H1 (cell line): ENCODE data around the gene EPS8. TPM values are rescaled to one million over a fixed set of nuclear protein-coding genes. Genes with fewer than 3 reads are reported as not detected.

ENCODE experiments used
- CTCF ChIA-PET: fragments of 300-600 bp; sonication (Branson Sonifier 250); formaldehyde crosslinking; loops from one replicate; lab custom pipeline; 2021; ENCODE audit not compliant: partially characterized antibody; lab: Charles Lee
- POLR2A ChIA-PET: fragments of 300-600 bp; sonication (Branson Sonifier 250); formaldehyde crosslinking; loops from one replicate; lab custom pipeline; 2021; ENCODE audit warnings: inconsistent platforms; ENCODE audit not compliant: partially characterized antibody; lab: Charles Lee
- DNase-seq, 2 experiments: peaks; one replicate each; pipeline versions ENCODE4 v3.0.0 to v3.0.0-alpha.2; 2010 to 2022; ENCODE audit warnings: low spot score in 2 of 2, low read depth in 1 of 2, mixed read lengths in 1 of 2
- FAIRE-seq: peaks from 2 replicates; lab custom pipeline; 2011; peaks lifted over from hg19 to GRCh38; lab: Jason Lieb, UNC
- H2AFZ ChIP-seq: 2 replicates; pipeline ENCODE4 v1.8.1; 2012; ENCODE audit warnings: low read length, inconsistent platforms
- H2AK5ac ChIP-seq: 2 replicates; pipeline ENCODE4 v1.6.1; 2013; ENCODE audit warnings: low read depth, low read length
- H2BK120ac ChIP-seq: replicated peaks from 2 replicates; pipeline ENCODE3; 2013; ENCODE audit warnings: low read depth, low read length, inconsistent platforms
- H2BK12ac ChIP-seq: 2 replicates; pipeline ENCODE4 v1.6.1; 2013; ENCODE audit warnings: low read depth, low read length
- H2BK15ac ChIP-seq: 2 replicates; pipeline ENCODE4 v1.6.1; 2013; ENCODE audit warnings: low read length
- H2BK20ac ChIP-seq: 2 replicates; pipeline ENCODE4 v1.6.1; 2013; ENCODE audit warnings: low read length
- H2BK5ac ChIP-seq: 2 replicates; pipeline ENCODE4 v1.6.1; 2013; ENCODE audit warnings: low read depth, low read length
- H3K14ac ChIP-seq: 2 replicates; pipeline ENCODE4 v1.6.1; 2013; ENCODE audit warnings: inconsistent platforms; ENCODE audit not compliant: insufficient read length
- H3K18ac ChIP-seq: 2 replicates; pipeline ENCODE4 v1.6.1; 2013; ENCODE audit warnings: low read length; ENCODE audit errors: extremely low read depth
- H3K23ac ChIP-seq: 2 replicates; pipeline ENCODE4 v1.6.1; 2013; ENCODE audit warnings: inconsistent platforms; ENCODE audit not compliant: insufficient read length
- H3K23me2 ChIP-seq: 2 replicates; pipeline ENCODE4 v1.6.1; 2013; ENCODE audit warnings: low read depth, low read length
- H3K27ac ChIP-seq: 2 replicates; pipeline ENCODE4 v1.6.1; 2011; ENCODE audit warnings: low read depth, low read length, inconsistent platforms
- H3K27me3 ChIP-seq, 4 experiments: replicated peaks in 1 of 4; 1 replicate in 1 of 4; 2 replicates in 3 of 4; pipeline versions ENCODE4 v1.6.1 to v1.8.1; 2011 to 2013; ENCODE audit warnings: low read length in 3 of 4, mild to moderate bottlenecking in 3 of 4, inconsistent platforms in 2 of 4, mixed read lengths in 2 of 4, moderate library complexity in 1 of 4; ENCODE audit not compliant: control insufficient read depth in 3 of 4, insufficient read depth in 3 of 4; ENCODE audit errors: extremely low read depth in 1 of 4
- H3K36me3 ChIP-seq, 4 experiments: 2 replicates each; pipeline versions ENCODE4 v1.6.1 to v1.8.1; 2011 to 2013; ENCODE audit warnings: mild to moderate bottlenecking in 4 of 4, low read length in 3 of 4, moderate library complexity in 2 of 4, control low read depth in 1 of 4, inconsistent platforms in 1 of 4; ENCODE audit not compliant: insufficient read depth in 4 of 4, control insufficient read depth in 2 of 4
- H3K4ac ChIP-seq: replicated peaks from 2 replicates; pipeline ENCODE3; 2013; ENCODE audit warnings: low read length, low read depth, mixed read lengths, inconsistent platforms; ENCODE audit not compliant: insufficient read length
- H3K4me1 ChIP-seq, 4 experiments: replicated peaks in 1 of 4; 1 replicate in 1 of 4; 2 replicates in 3 of 4; pipeline versions ENCODE4 v1.6.1 to v1.8.1; 2011 to 2013; ENCODE audit warnings: low read length in 3 of 4, inconsistent platforms in 2 of 4, mixed read lengths in 1 of 4; ENCODE audit not compliant: insufficient read depth in 4 of 4, control insufficient read depth in 3 of 4
- H3K4me2 ChIP-seq, 2 experiments: 2 replicates each; pipeline versions ENCODE4 v1.6.1 to v1.8.1; 2011 to 2013; ENCODE audit warnings: low read depth in 2 of 2, low read length in 2 of 2, control low read depth in 1 of 2, inconsistent platforms in 1 of 2, mild to moderate bottlenecking in 1 of 2; ENCODE audit not compliant: insufficient read depth in 1 of 2
- H3K4me3 ChIP-seq, 4 experiments: fragments of 200-600, 300-600 bp in 1 of 4; sonication (generic), shearing (Covaris generic), sonication (Bioruptor Twin) in 1 of 4; 2 replicates each; pipeline versions ENCODE4 v1.5.1 to v1.8.1; 2011 to 2016; ENCODE audit warnings: low read length in 4 of 4, low read depth in 3 of 4, control low read depth in 2 of 4, inconsistent platforms in 2 of 4, mild to moderate bottlenecking in 2 of 4, mixed read lengths in 1 of 4, moderate library complexity in 1 of 4; ENCODE audit not compliant: insufficient read depth in 2 of 4; ENCODE audit errors: extremely low read depth in 1 of 4
- H3K56ac ChIP-seq: replicated peaks from 2 replicates; pipeline ENCODE3; 2013; ENCODE audit warnings: low read depth, mild to moderate bottlenecking, mixed read lengths, low read length, inconsistent platforms; ENCODE audit not compliant: insufficient read length
- H3K79me1 ChIP-seq: 2 replicates; pipeline ENCODE4 v1.6.1; 2013; ENCODE audit warnings: low read depth, low read length, control low read depth
- H3K79me2 ChIP-seq, 2 experiments: 2 replicates each; pipeline versions ENCODE4 v1.6.1 to v1.8.1; 2012 to 2013; ENCODE audit warnings: low read length in 2 of 2, mild to moderate bottlenecking in 2 of 2, inconsistent platforms in 1 of 2; ENCODE audit not compliant: insufficient read depth in 2 of 2, control insufficient read depth in 1 of 2
- H3K9ac ChIP-seq, 4 experiments: replicated peaks in 1 of 4; 1 replicate in 1 of 4; 2 replicates in 3 of 4; pipeline versions ENCODE4 v1.6.1 to v1.8.1; 2011 to 2013; ENCODE audit warnings: low read depth in 3 of 4, low read length in 3 of 4, control low read depth in 2 of 4, mild to moderate bottlenecking in 2 of 4, moderate library complexity in 2 of 4, inconsistent platforms in 1 of 4; ENCODE audit errors: extremely low read depth in 1 of 4
- H3K9me3 ChIP-seq, 2 experiments: 2 replicates each; pipeline versions ENCODE4 v1.6.1 to v1.8.1; 2012 to 2013; ENCODE audit warnings: mild to moderate bottlenecking in 2 of 2, moderate library complexity in 2 of 2, control low read depth in 1 of 2, inconsistent platforms in 1 of 2, low read depth in 1 of 2, low read length in 1 of 2, mixed read lengths in 1 of 2; ENCODE audit not compliant: insufficient read depth in 2 of 2
- H4K20me1 ChIP-seq, 2 experiments: replicated peaks in 1 of 2; 2 replicates each; pipeline versions ENCODE3 to v1.8.1; 2011 to 2013; ENCODE audit warnings: inconsistent platforms in 2 of 2, low read length in 2 of 2, mild to moderate bottlenecking in 1 of 2; ENCODE audit not compliant: insufficient read depth in 2 of 2, control insufficient read depth in 1 of 2
- H4K5ac ChIP-seq: 2 replicates; pipeline ENCODE4 v1.6.1; 2013; ENCODE audit warnings: low read length, low read depth, mixed read lengths, inconsistent platforms; ENCODE audit not compliant: insufficient read length
- H4K8ac ChIP-seq: 2 replicates; pipeline ENCODE4 v1.8.0; 2013; ENCODE audit warnings: mild to moderate bottlenecking, moderate library complexity, low read length, inconsistent platforms; ENCODE audit not compliant: insufficient read depth; ENCODE audit errors: extremely low read depth
- H4K91ac ChIP-seq: replicated peaks from 2 replicates; pipeline ENCODE3; 2013; ENCODE audit warnings: low read length, mixed read lengths, inconsistent platforms; ENCODE audit not compliant: insufficient read length
- CBX8 ChIP-seq: fragments of 300-800, 300-1000 bp; sonication (generic); IDR thresholded peaks from 2 replicates; pipeline ENCODE4 v1.7.1; 2016; ENCODE audit warnings: low read depth, low read length, borderline replicate concordance
- CHD2 ChIP-seq: IDR thresholded peaks from 2 replicates; pipeline ENCODE4 v1.6.1; 2012; ENCODE audit warnings: low read length, improper control_type of control experiment
- EP300 ChIP-seq, 2 experiments: IDR thresholded peaks; 1 replicate in 1 of 2; 2 replicates in 1 of 2; pipeline ENCODE4 v1.6.1; 2011 to 2012; ENCODE audit warnings: low read depth in 2 of 2, low read length in 2 of 2, mild to moderate bottlenecking in 2 of 2, borderline replicate concordance in 1 of 2, inconsistent platforms in 1 of 2, moderate library complexity in 1 of 2
- EZH2 ChIP-seq: fragments of 200-600 bp; sonication (generic); IDR thresholded peaks from 2 replicates; pipeline ENCODE4 v1.7.1; 2012; ENCODE audit warnings: low read depth, mild to moderate bottlenecking, moderate library complexity, low read length, inconsistent platforms; ENCODE audit not compliant: severe bottlenecking
- JUND ChIP-seq: IDR thresholded peaks from 2 replicates; pipeline ENCODE4 v1.6.1; 2011; ENCODE audit warnings: mild to moderate bottlenecking, improper control_type of control experiment, low read length
- MAFK ChIP-seq: IDR thresholded peaks from 2 replicates; pipeline ENCODE4 v1.6.1; 2012; ENCODE audit warnings: low read depth, mild to moderate bottlenecking, improper control_type of control experiment, low read length
- NANOG ChIP-seq: IDR thresholded peaks from 2 replicates; pipeline ENCODE4 v1.6.1; 2011; ENCODE audit warnings: low read length, low read depth, mild to moderate bottlenecking, inconsistent platforms; ENCODE audit not compliant: insufficient read depth, poor library complexity, severe bottlenecking
- POU5F1 ChIP-seq: IDR thresholded peaks from 2 replicates; pipeline ENCODE4 v1.6.1; 2011; ENCODE audit warnings: low read depth, mild to moderate bottlenecking, low read length, moderate library complexity
- SIRT6 ChIP-seq: IDR thresholded peaks from one replicate; pipeline ENCODE4 v1.7.1; 2012; ENCODE audit warnings: low read length, inconsistent platforms
- TAF1 ChIP-seq: IDR thresholded peaks from 2 replicates; pipeline ENCODE4 v1.6.1; 2011; ENCODE audit warnings: mild to moderate bottlenecking, low read depth, low read length
- TBP ChIP-seq: IDR thresholded peaks from 2 replicates; pipeline ENCODE4 v1.6.1; 2011; ENCODE audit warnings: low read depth, low read length, improper control_type of control experiment
- TCF12 ChIP-seq: IDR thresholded peaks from 2 replicates; pipeline ENCODE4 v1.6.1; 2011; ENCODE audit warnings: low read depth, mild to moderate bottlenecking, low read length
- polyA plus RNA-seq, 7 experiments: library from polyadenylated mRNA; depleted of rRNA in 3 of 7; stranded (reverse) in 5 of 7; unstranded in 2 of 7; fragments of >200 nt in 5 of 7; fragments of 200-250 nt in 2 of 7; gene quantifications; 1 replicate in 5 of 7; 2 replicates in 1 of 7; 4 replicates in 1 of 7; pipeline versions ENCODE4 v1.2.1 to v1.2.3, GENCODE V29; 2011 to 2013; ENCODE audit warnings: missing spikeins in 2 of 7, mixed read lengths in 2 of 7
- total RNA-seq: library from RNA; stranded (reverse); fragmentation: NEBNext Ultra II Directional; extraction: Animal tissue kit (Norgen Biotek cat#: 25700); gene quantifications from 2 replicates; pipeline ENCODE4 v1.2.1, GENCODE V29; 2021

The EPS8 gene
- total and polyA plus RNA-seq, 2 of the 8 experiments (the other 6 are each of a cell fraction or from before 2014, with no cell fraction given), result 3.0 to 4.6 TPM

- H3K9ac ChIP-seq, result no peak overlapping the region
- no peaks in the 10 kb centered on the region for H3K79me2 ChIP-seq
- TF ChIP-seq EZH2 (no peak), CHD2 (no peak), TCF12 (no peak), JUND (no peak), POU5F1 (no peak), SIRT6 (no peak), TBP (no peak), TAF1 (no peak), EP300 (IDR thresholded peaks at IDR 0.05; ENCODE audit: borderline replicate concordance in 1 of 2, low read depth in 2 of 2, low read length in 2 of 2) (no peak), MAFK (no peak), NANOG (no peak), CBX8 (no peak)
- no peak overlapping the region for H2BK12ac ChIP-seq
- no peak overlapping the region for H3K4ac ChIP-seq
- H3K9me3 ChIP-seq, result no peaks in the 10 kb centered on the region
- H4K91ac ChIP-seq, result no peak overlapping the region
- no peaks in the 10 kb centered on the region for H3K23me2 ChIP-seq
- FAIRE-seq, result no peak
- no peak overlapping the region for H3K18ac ChIP-seq
- H4K8ac ChIP-seq, result no peak overlapping the region
- no peak overlapping the region for H3K23ac ChIP-seq
- H4K5ac ChIP-seq, result no peak overlapping the region
- no peaks in the 10 kb centered on the region for H3K36me3 ChIP-seq
- no peak overlapping the region for H2BK15ac ChIP-seq
- POLR2A ChIA-PET, result no interaction called here
- H3K4me1 ChIP-seq, result no peaks in the 10 kb centered on the region
- H3K27me3 ChIP-seq, result no peaks in the 10 kb centered on the region
- no peaks in the 10 kb centered on the region for H4K20me1 ChIP-seq
- CTCF ChIA-PET, result interaction anchor here (1.2 kb wide), 1 partner anchor 98 kb away, joined by 3 read pairs; no protein-coding TSS in a partner anchor
- no peak overlapping the region for H3K27ac ChIP-seq
- DNase-seq, result no peak
- no peak overlapping the region for H3K4me3 ChIP-seq
- H2BK20ac ChIP-seq, result no peak overlapping the region
- no peak overlapping the region for H3K4me2 ChIP-seq
- no peaks in the 10 kb centered on the region for H3K79me1 ChIP-seq
- H2BK5ac ChIP-seq, result no peak overlapping the region
- no peak overlapping the region for H2AK5ac ChIP-seq
- no peak overlapping the region for H3K56ac ChIP-seq
- no peak overlapping the region for H3K14ac ChIP-seq
- H2BK120ac ChIP-seq, result no peak overlapping the region
- no peak overlapping the region for H2AFZ ChIP-seq
These were observed 106.4 kb downstream of the EPS8 start for GRCh38 chr12:15682826-15683225.
